ENCODE measurements around the gene PRDM16. TPM values are rescaled to one million over a fixed set of nuclear protein-coding genes. Genes with fewer than 3 reads are reported as not detected.

The PRDM16 gene
- total RNA-seq, 1 donor from 2014 or later: 84.2 TPM

DNA sequence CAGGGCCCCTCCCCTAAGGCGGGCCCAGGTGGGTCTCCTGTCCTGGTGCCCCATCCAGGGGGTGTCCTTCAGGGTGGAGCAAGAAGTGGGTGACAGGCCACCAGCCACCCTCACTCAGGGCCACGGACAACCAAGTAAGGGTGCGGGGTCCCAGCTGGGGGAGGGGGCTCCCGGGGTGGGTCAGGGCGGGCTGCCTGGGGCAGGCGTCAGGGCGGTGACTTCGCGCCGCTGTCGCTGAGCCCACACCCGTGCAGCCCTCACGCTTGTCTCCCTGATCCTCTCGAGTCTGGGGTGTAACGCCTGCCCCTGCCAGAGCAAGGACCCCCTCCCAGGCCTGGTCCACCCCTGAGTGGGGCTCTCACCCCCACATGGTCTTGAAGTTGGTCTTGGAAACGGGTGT lies 407.7 kb downstream of the PRDM16 start:
- Histone ChIP-seq H3K4me1 (no peaks in the 10 kb centered on the region), H3K36me3 (no peaks in the 10 kb centered on the region), H3K9me3 (no peaks in the 10 kb centered on the region), H3K27ac (no peak overlapping the region), H3K27me3 (peaks cover 9% of the 10 kb centered on the region), H3K4me3 (no peak overlapping the region)
- no peak for DNase-seq (ENCODE audit: low spot score in 2 of 2)
- intact Hi-C loops (cut with DNase I): no loop called here
- no peak for TF ChIP-seq CTCF (IDR thresholded peaks at IDR 0.05)

DNA sequence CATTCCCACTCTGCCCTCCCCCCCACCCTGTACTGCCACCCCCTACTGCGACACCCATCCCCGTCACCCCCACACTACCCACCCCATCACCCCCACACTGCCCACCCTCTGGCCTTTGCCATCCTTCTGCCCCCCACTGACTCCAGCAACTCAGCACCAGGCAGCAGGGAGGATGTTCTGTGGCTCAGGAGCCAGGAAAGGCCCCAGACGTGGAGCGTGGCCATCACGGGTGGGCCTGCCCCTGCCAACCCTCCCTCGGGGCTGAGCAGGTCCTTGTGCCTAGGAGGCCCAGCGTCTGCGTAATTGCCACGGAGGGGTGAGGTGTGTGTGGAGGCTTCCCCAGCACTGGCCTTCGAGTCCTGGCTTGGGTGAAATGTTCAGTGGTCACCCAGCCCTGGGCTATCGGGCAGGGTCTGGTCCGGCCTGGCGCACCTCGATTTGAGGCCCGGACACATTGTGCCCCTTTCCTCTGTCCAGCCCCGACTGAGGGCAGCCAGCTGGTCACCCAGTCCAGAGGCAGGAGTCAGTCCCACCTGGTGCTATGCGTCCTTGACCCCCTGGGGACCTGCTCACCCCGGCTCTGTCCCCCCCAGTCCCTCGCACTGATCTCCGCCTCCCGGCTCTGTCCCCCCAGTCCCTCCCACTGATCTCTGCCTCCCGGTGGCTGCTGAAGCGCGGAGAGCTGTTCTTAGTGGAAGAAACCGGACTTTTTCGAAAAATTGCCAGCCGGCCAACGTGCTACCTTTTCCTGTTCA lies 408.4 kb downstream of the PRDM16 start:
- intact Hi-C loops (cut with DNase I): no loop called here
- no peak overlapping the region for H3K4me3 ChIP-seq
- H3K9me3 ChIP-seq: no peaks in the 10 kb centered on the region
- no peak for DNase-seq (ENCODE audit: low spot score in 2 of 2)
- no peaks in the 10 kb centered on the region for H3K4me1 ChIP-seq
- no peak overlapping the region for H3K27ac ChIP-seq
- no peaks in the 10 kb centered on the region for H3K36me3 ChIP-seq
- H3K27me3 ChIP-seq: peaks cover 9% of the 10 kb centered on the region
- no peak for TF ChIP-seq CTCF (IDR thresholded peaks at IDR 0.05)

GRCh38 chr1:3478187-3478586 lies 409.2 kb downstream of the PRDM16 start:
- Histone ChIP-seq H3K4me3 (no peak overlapping the region), H3K9me3 (no peaks in the 10 kb centered on the region), H3K27me3 (peaks cover 9% of the 10 kb centered on the region), H3K27ac (no peak overlapping the region), H3K4me1 (no peaks in the 10 kb centered on the region), H3K36me3 (no peaks in the 10 kb centered on the region)
- DNase-seq (ENCODE audit: low spot score in 2 of 2): no peak
- no peak for TF ChIP-seq CTCF (IDR thresholded peaks at IDR 0.05)
- intact Hi-C loops (cut with DNase I): no loop called here

DNA sequence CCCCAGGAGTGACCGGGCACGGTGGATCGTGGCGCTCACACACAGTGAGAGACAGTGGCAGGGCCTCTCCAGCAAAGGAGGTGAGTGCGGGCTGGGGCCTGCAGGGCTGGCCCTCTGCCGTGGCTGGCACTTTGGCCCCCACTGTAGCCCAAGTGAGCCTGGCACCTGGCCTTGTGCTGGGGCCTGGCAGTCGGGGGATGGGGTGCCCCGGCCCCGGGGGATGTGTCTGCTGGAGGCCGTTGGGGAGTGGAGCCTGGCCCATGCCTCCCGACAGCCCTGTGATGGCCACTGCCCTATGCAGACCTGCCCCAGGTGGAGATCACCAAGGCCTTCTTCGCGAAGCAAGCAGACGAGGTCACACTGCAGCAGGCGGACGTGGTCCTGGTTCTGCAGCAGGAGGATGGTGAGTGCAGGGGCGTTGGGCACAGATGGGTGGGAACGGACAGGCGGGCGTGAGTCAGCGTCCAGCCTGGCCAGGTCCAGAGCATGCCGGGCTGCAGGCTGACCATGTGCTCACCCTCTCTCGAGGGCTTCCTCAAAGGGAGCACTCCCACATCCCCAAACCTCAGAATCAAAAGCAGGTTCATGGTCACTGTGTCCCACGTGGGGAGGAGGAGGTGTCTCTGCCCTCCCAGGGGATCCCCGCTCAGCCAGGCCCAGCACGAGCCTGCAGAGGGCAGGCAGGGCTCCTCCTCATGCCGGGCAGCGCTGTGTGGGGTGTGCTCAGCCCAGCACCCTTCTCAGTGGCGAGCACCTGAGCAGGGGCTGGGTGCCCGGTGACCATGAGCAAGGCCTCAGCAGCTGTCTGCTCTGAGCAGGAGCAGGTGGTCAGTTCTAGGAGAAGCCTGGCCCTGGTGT lies 410.7 kb downstream of the PRDM16 start:
- Histone ChIP-seq H3K9me3 (peaks cover 7 to 10% of the 10 kb centered on the region in 2 donors), H3K4me3 (no peak overlapping the region), H3K27me3 (peaks cover 9% of the 10 kb centered on the region), H3K36me3 (no peaks in the 10 kb centered on the region), H3K4me1 (no peaks in the 10 kb centered on the region), H3K27ac (no peak overlapping the region)
- TF ChIP-seq CTCF (IDR thresholded peaks at IDR 0.05): no peak
- DNase-seq (ENCODE audit: low spot score in 2 of 2): no peak
- intact Hi-C loops (cut with DNase I): no loop called here

- intact Hi-C loops (cut with DNase I): no loop called here
- Histone ChIP-seq H3K4me3 (no peak overlapping the region), H3K27ac (no peak overlapping the region), H3K27me3 (peaks cover 9% of the 10 kb centered on the region), H3K4me1 (no peaks in the 10 kb centered on the region), H3K36me3 (no peaks in the 10 kb centered on the region), H3K9me3 (peaks cover 12 to 16% of the 10 kb centered on the region in 2 donors)
- TF ChIP-seq CTCF (IDR thresholded peaks at IDR 0.05): no peak
- DNase-seq (ENCODE audit: low spot score in 2 of 2): no peak
These were observed 411.3 kb downstream of the PRDM16 start for GRCh38 chr1:3480369-3480719.

Data from ascending aorta (tissue), 2 donors.